WTC11 (cell line): Measurements from ENCODE around the gene QTRT2.

Experiments used
- ATF1 ChIP-seq: sonication (generic); formaldehyde crosslinking; IDR thresholded peaks from 2 replicates; pipeline ENCODE4 v1.8.1; 2023; ENCODE audit warnings: mild to moderate bottlenecking, moderate library complexity, missing genetic modification reagents
- CREB1 ChIP-seq: sonication (generic); formaldehyde crosslinking; IDR thresholded peaks from 2 replicates; pipeline ENCODE4 v1.8.0; 2023; ENCODE audit warnings: mild to moderate bottlenecking, missing genetic modification reagents
- ETV6 ChIP-seq: sonication (generic); formaldehyde crosslinking; IDR thresholded peaks from 2 replicates; pipeline ENCODE4 v1.8.1; 2022; ENCODE audit warnings: mild to moderate bottlenecking, missing genetic modification reagents
- JUN ChIP-seq: sonication (generic); formaldehyde crosslinking; IDR thresholded peaks from 2 replicates; pipeline ENCODE4 v1.8.0; 2023; ENCODE audit warnings: mild to moderate bottlenecking, missing genetic modification reagents
- TEAD4 ChIP-seq: sonication (generic); formaldehyde crosslinking; IDR thresholded peaks from 2 replicates; pipeline ENCODE4 v1.8.0; 2022; ENCODE audit warnings: mild to moderate bottlenecking, missing genetic modification reagents
- ZNF138 ChIP-seq: sonication (generic); formaldehyde crosslinking; conservative IDR thresholded peaks from 2 replicates; pipeline ENCODE4 v1.8.1; 2022; ENCODE audit warnings: mild to moderate bottlenecking, moderate library complexity, missing genetic modification reagents
- TF ChIP-seq, protein P1 (sequence below): sonication (generic); formaldehyde crosslinking; IDR thresholded peaks from 2 replicates; pipeline ENCODE4 v1.8.0; 2022; ENCODE audit warnings: mild to moderate bottlenecking, missing genetic modification reagents
- TF ChIP-seq, protein P2 (sequence below): sonication (generic); formaldehyde crosslinking; IDR thresholded peaks from 2 replicates; pipeline ENCODE4 v1.8.0; 2022; ENCODE audit warnings: mild to moderate bottlenecking, missing genetic modification reagents
- TF ChIP-seq, protein P3 (sequence below): sonication (generic); formaldehyde crosslinking; IDR thresholded peaks from 2 replicates; pipeline ENCODE4 v1.8.1; 2022; ENCODE audit warnings: low read depth, missing genetic modification reagents, borderline replicate concordance

DNA sequence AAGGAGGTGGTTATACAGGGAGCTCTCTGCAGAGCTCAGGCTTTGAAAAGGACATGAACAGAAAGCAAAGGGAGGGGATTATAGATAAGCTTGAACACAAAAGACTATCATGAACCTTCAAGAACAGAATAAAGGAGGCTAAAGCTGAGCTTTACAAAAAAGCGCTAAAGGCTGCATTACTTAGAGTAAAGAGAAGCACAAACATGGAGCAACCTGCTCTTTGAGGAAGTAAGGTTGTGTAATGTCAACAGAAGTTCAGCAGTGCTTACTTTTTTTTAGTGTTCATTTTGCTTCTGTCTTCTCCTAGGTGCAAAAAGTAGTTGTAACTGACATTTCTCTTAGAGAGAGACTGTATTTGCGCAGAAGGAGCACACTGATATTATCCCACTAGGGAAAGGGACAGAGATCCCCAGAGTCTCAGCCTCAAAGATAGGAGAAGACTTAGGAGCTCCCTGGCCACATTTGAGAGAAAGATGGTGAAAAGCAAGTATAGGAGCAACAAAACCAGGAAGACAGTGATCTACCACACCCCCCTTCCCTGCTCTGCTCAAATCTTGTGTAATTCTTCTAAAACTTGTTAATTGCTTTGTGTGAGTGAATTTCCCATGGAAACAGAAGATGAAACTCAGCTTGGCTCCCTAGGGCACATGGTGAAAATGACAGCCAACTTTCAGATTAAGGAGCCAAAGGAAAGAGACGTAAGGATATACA is 54.7 kb downstream of the QTRT2 start:
- TF ChIP-seq, protein P1, sequence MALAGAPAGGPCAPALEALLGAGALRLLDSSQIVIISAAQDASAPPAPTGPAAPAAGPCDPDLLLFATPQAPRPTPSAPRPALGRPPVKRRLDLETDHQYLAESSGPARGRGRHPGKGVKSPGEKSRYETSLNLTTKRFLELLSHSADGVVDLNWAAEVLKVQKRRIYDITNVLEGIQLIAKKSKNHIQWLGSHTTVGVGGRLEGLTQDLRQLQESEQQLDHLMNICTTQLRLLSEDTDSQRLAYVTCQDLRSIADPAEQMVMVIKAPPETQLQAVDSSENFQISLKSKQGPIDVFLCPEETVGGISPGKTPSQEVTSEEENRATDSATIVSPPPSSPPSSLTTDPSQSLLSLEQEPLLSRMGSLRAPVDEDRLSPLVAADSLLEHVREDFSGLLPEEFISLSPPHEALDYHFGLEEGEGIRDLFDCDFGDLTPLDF (CRISPR knock-in tag): no peak
- TF ChIP-seq ZNF138 (CRISPR knock-in tag) (no peak), ATF1 (no peak), TEAD4 (CRISPR knock-in tag) (no peak), CREB1 (CRISPR knock-in tag) (no peak), JUN (CRISPR knock-in tag) (no peak), ETV6 (CRISPR knock-in tag) (no peak)
- TF ChIP-seq, protein P2, sequence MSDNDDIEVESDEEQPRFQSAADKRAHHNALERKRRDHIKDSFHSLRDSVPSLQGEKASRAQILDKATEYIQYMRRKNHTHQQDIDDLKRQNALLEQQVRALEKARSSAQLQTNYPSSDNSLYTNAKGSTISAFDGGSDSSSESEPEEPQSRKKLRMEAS (CRISPR knock-in tag): no peak
- TF ChIP-seq, protein P3, sequence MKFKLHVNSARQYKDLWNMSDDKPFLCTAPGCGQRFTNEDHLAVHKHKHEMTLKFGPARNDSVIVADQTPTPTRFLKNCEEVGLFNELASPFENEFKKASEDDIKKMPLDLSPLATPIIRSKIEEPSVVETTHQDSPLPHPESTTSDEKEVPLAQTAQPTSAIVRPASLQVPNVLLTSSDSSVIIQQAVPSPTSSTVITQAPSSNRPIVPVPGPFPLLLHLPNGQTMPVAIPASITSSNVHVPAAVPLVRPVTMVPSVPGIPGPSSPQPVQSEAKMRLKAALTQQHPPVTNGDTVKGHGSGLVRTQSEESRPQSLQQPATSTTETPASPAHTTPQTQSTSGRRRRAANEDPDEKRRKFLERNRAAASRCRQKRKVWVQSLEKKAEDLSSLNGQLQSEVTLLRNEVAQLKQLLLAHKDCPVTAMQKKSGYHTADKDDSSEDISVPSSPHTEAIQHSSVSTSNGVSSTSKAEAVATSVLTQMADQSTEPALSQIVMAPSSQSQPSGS (CRISPR knock-in tag): no peak
